Fibroblast of skin of left biceps (primary cell): ENCODE measurements around the gene KSR2.
A peak's percentile ranks its signal among the peaks of the same experiment; 100 is the strongest.
"Not testable (repeated sequence)": the region's sequence is repeated elsewhere in the genome, so short reads cannot be mapped to it uniquely, and the experiment has no call there.

Experiments used
- DNase-seq, 2 experiments: peaks; one replicate each; pipeline ENCODE4 v3.0.0-alpha.2; 2013; ENCODE audit warnings: low read depth in 2 of 2

The KSR2 gene

GRCh38 chr12:117857632-117858612, 110.9 kb downstream of the KSR2 start:
- DNase-seq: no peak

- not testable (repeated sequence) for DNase-seq
Measured at GRCh38 chr12:117857139-117857538, 111.7 kb downstream of the KSR2 start.

GRCh38 chr12:117855165-117855564, 113.6 kb downstream of the KSR2 start:
- DNase-seq: no peak

- no peak for DNase-seq
Measured at GRCh38 chr12:117854339-117855012, 114.3 kb downstream of the KSR2 start.

- no peak for DNase-seq
Measured at GRCh38 chr12:117853600-117853999, 115.2 kb downstream of the KSR2 start.

GRCh38 chr12:117850048-117850447, 118.7 kb downstream of the KSR2 start:
- no peak for DNase-seq

- no peak for DNase-seq
Measured at GRCh38 chr12:117847371-117847770, 121.4 kb downstream of the KSR2 start.

GRCh38 chr12:117845271-117845904, 123.4 kb downstream of the KSR2 start:
- no peak for DNase-seq

GRCh38 chr12:117844114-117844830, 124.5 kb downstream of the KSR2 start:
- DNase-seq: no peak

- no peak for DNase-seq
Measured at GRCh38 chr12:117842630-117843029, 126.2 kb downstream of the KSR2 start.

GRCh38 chr12:117842220-117842619, 126.6 kb downstream of the KSR2 start:
- no peak for DNase-seq

GRCh38 chr12:117837737-117838050, 131.1 kb downstream of the KSR2 start:
- no peak for DNase-seq

GRCh38 chr12:117836999-117837736, 131.6 kb downstream of the KSR2 start:
- DNase-seq: peak; percentile 51 to 53

GRCh38 chr12:117836476-117836875, 132.3 kb downstream of the KSR2 start:
- DNase-seq: no peak

GRCh38 chr12:117835156-117835555, 133.6 kb downstream of the KSR2 start:
- no peak for DNase-seq

GRCh38 chr12:117832459-117833457, 136.0 kb downstream of the KSR2 start:
- peak; percentile 51 to 63 for DNase-seq

GRCh38 chr12:117830471-117830870, 138.3 kb downstream of the KSR2 start:
- DNase-seq: no peak

GRCh38 chr12:117829108-117829507, 139.7 kb downstream of the KSR2 start:
- no peak for DNase-seq

GRCh38 chr12:117827660-117828059, 141.1 kb downstream of the KSR2 start:
- no peak for DNase-seq

- no peak for DNase-seq
Measured at GRCh38 chr12:117825827-117826226, 143.0 kb downstream of the KSR2 start.
